DOHH2 (cell line): Measurements from ENCODE around the gene MTR.

ENCODE experiments used
- H3F3A ChIP-seq: fragments of 200-600 bp; sonication (generic), shearing (Covaris generic); 2 replicates; pipeline ENCODE4 v1.6.0; 2016; ENCODE audit warnings: antibody characterized with exemption, mild to moderate bottlenecking; ENCODE audit not compliant: control insufficient read depth, insufficient read depth
- H3K27ac ChIP-seq: fragments of 200-600 bp; sonication (generic); 2 replicates; pipeline ENCODE4 v1.5.1; 2014; ENCODE audit warnings: low read depth, mild to moderate bottlenecking, low read length, moderate library complexity
- H3K27me3 ChIP-seq: fragments of 200-600 bp; sonication (generic); 2 replicates; pipeline ENCODE4 v1.6.1; 2014; ENCODE audit warnings: mild to moderate bottlenecking, low read length, mixed read lengths; ENCODE audit not compliant: control insufficient read depth
- H3K36me3 ChIP-seq: fragments of 200-600 bp; sonication (generic); 2 replicates; pipeline ENCODE4 v1.6.1; 2014; ENCODE audit warnings: mild to moderate bottlenecking, low read length, moderate library complexity, mixed read lengths; ENCODE audit not compliant: control insufficient read depth
- H3K4me1 ChIP-seq: fragments of 200-600 bp; sonication (generic); 2 replicates; pipeline ENCODE4 v1.6.1; 2014; ENCODE audit warnings: mild to moderate bottlenecking, low read length, mixed read lengths; ENCODE audit not compliant: control insufficient read depth
- H3K4me2 ChIP-seq: fragments of 200-600 bp; sonication (generic); 2 replicates; pipeline ENCODE4 v1.6.0; 2014; ENCODE audit warnings: mild to moderate bottlenecking, low read length, moderate library complexity
- H3K4me3 ChIP-seq: fragments of 200-600 bp; sonication (generic); 2 replicates; pipeline ENCODE4 v1.5.1; 2014; ENCODE audit warnings: mild to moderate bottlenecking, low read length, mixed read lengths
- H3K79me2 ChIP-seq: fragments of 200-600 bp; sonication (generic); 2 replicates; pipeline ENCODE4 v1.6.1; 2014; ENCODE audit warnings: mild to moderate bottlenecking, low read length, mixed read lengths; ENCODE audit not compliant: control insufficient read depth
- H3K9me2 ChIP-seq: fragments of 200-600 bp; sonication (generic); replicated peaks from 2 replicates; pipeline ENCODE4 v1.6.1; 2014; ENCODE audit warnings: mild to moderate bottlenecking, low read length, mixed read lengths; ENCODE audit not compliant: control insufficient read depth
- H3K9me3 ChIP-seq: fragments of 200-600 bp; sonication (generic); 2 replicates; pipeline ENCODE4 v1.6.1; 2014; ENCODE audit warnings: antibody characterized with exemption, low read length, mixed read lengths; ENCODE audit not compliant: control insufficient read depth, insufficient read depth
- H4K20me1 ChIP-seq: fragments of 200-600 bp; sonication (generic); 2 replicates; pipeline ENCODE4 v1.6.0; 2014; ENCODE audit warnings: low read depth, mild to moderate bottlenecking, antibody characterized with exemption, low read length, moderate library complexity; ENCODE audit not compliant: control insufficient read depth, insufficient read depth
- EZH2phosphoT487 ChIP-seq: fragments of 200-600 bp; sonication (generic); IDR thresholded peaks from 2 replicates; pipeline ENCODE4 v1.6.1; 2017; ENCODE audit warnings: borderline replicate concordance, mild to moderate bottlenecking, antibody characterized with exemption, low read length, moderate library complexity, mixed read lengths
- TF ChIP-seq, protein P1 (sequence below): fragments of 200-600 bp; sonication (generic); IDR thresholded peaks from one replicate; pipeline ENCODE4 v1.5.1; 2014; ENCODE audit warnings: antibody characterized with exemption, mild to moderate bottlenecking, low read depth, low read length; ENCODE audit not compliant: poor library complexity, severe bottlenecking

The MTR gene

DNA sequence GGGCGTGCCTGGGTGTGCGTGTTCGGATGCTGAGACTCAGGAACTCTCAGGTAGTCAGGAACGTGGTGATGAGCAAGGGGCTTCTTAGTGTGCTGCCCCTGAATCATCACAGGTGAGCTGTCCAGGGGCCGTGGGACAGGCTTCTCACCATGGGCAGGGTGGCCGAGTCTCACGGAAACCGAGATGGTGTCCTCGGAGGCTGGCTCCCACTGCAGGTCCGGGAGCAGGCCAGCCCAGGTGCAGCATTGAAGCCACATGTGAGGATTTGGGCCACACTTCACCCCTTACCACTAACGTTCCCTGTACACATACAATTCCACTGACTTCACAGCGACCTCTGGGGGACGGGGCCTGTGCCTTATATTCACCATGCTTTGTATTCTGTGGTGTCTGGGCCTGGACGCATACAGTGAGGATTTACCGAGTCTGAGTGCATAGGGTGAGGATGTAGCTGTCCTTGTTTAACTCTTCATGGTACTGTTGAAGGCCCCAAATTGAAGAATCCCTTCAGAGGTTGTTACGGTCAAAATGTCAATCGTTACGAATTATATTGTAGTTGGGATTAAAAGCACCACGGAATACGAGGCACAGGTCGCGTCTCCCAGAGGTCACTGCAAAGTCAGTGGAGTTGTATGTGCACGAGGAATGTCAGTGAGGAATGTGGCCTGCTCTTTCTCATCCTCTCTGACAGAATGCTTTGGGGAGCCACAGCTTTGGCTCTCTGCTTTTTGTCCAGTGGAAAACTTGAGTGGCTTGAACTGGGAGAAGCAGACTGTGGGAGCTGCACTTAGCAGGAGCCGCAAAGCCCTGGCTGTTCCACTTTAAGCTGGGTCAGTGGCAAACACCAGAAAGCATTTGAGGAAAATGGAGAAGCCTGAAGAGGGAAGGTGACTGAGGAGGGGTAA lies 95.3 kb downstream of the MTR start:
- Histone ChIP-seq H3K9me2 (no peaks in the 10 kb centered on the region), H3K27me3 (no peaks in the 10 kb centered on the region), H3F3A (no peaks in the 10 kb centered on the region), H3K9me3 (no peaks in the 10 kb centered on the region), H3K4me1 (no peaks in the 10 kb centered on the region), H3K27ac (no peak overlapping the region), H3K79me2 (no peaks in the 10 kb centered on the region), H3K4me3 (no peak overlapping the region), H3K36me3 (peaks cover 78% of the 10 kb centered on the region), H3K4me2 (no peak overlapping the region), H4K20me1 (no peaks in the 10 kb centered on the region)
- TF ChIP-seq, protein P1, sequence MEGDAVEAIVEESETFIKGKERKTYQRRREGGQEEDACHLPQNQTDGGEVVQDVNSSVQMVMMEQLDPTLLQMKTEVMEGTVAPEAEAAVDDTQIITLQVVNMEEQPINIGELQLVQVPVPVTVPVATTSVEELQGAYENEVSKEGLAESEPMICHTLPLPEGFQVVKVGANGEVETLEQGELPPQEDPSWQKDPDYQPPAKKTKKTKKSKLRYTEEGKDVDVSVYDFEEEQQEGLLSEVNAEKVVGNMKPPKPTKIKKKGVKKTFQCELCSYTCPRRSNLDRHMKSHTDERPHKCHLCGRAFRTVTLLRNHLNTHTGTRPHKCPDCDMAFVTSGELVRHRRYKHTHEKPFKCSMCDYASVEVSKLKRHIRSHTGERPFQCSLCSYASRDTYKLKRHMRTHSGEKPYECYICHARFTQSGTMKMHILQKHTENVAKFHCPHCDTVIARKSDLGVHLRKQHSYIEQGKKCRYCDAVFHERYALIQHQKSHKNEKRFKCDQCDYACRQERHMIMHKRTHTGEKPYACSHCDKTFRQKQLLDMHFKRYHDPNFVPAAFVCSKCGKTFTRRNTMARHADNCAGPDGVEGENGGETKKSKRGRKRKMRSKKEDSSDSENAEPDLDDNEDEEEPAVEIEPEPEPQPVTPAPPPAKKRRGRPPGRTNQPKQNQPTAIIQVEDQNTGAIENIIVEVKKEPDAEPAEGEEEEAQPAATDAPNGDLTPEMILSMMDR: no peak
- no peak for TF ChIP-seq EZH2phosphoT487

DNA sequence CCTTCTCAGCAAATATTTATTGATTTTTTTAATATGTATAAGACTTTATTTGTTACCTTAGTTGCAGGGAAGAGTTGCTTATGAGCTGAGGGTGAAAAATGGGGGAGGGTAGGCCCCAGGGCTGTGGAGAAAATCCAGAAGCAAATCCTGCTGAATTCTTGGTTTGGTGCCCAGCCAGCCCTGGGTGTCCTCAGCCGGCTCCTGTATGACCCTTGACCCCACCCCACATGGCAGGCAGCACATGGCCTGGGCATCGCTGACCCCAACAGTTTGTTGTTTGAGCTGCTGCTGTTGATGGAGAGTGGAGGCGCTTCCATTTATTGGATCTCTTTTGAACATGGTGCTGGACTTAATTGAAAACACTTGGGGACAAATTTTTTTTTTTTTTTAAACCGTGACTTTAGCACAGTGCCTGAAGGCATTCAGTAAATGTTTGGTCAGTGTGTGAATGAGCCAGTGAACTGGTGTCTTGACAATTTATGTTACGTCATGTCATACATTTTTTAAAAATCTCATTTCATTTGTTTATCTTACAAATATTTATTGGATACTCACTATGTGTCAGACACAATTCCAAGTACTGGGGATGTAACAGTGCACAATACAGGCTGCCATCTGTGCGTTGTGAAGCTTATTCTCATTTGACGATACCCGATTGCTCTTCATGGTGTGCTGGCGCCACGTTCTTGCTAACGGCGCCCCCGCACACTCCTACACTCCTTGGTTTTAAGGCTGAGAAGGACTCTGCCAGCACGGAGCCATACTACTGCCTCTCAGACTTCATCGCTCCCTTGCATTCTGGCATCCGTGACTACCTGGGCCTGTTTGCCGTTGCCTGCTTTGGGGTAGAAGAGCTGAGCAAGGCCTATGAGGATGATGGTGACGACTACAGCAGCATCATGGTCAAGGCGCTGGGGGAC lies 98.8 kb downstream of the MTR start:
- no peaks in the 10 kb centered on the region for H3K79me2 ChIP-seq
- H3K9me2 ChIP-seq: no peaks in the 10 kb centered on the region
- no peaks in the 10 kb centered on the region for H3K4me1 ChIP-seq
- no peak for TF ChIP-seq EZH2phosphoT487
- TF ChIP-seq, protein P1: no peak
- H3K4me2 ChIP-seq: no peak overlapping the region
- H4K20me1 ChIP-seq: no peaks in the 10 kb centered on the region
- peaks cover 86% of the 10 kb centered on the region for H3K36me3 ChIP-seq
- no peak overlapping the region for H3K27ac ChIP-seq
- no peaks in the 10 kb centered on the region for H3K9me3 ChIP-seq
- H3K27me3 ChIP-seq: no peaks in the 10 kb centered on the region
- no peak overlapping the region for H3K4me3 ChIP-seq
- H3F3A ChIP-seq: no peaks in the 10 kb centered on the region

DNA sequence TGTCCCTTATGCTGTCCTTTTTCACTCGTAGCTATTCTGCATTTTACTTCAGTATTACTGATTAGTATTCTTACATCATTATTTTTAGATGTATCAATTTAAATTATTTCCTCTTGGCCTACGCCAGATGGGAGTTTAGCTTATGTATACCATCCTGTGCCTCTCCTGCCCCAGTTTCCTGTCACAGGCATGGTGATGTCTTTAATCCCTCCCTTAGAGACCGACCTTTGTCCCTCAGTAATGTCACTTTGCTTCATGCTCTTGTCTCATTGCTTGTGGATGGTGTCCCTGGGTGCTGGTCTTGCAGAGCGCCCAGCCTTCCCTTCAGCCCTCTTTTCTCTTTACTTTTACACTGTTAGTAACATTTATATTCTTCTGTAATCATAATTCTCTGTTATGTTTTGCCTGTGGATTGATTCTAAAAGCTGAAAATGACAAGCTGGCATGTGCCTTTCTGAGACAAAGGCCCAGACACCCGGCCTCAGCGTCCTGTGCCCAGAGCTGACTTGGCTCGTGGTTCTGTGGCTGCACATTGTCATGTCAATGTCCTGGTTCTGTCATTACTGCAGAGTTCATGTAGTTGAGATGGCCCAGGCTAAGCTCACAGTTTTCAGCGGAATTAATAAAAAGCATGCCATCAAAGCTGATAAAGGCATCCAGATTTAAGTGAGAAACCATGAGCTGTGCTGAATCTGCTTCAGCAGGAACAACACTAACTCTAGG lies 100.7 kb downstream of the MTR start:
- TF ChIP-seq, protein P1: no peak
- TF ChIP-seq EZH2phosphoT487: no peak
- Histone ChIP-seq H3K36me3 (peaks cover 85% of the 10 kb centered on the region), H3K9me3 (no peaks in the 10 kb centered on the region)

More for the DNA sequence above, 100.7 kb downstream of the MTR start:
- no peaks in the 10 kb centered on the region for H4K20me1 ChIP-seq
- H3K79me2 ChIP-seq: no peaks in the 10 kb centered on the region
- H3K4me3 ChIP-seq: no peak overlapping the region
- H3K27ac ChIP-seq: no peak overlapping the region
- no peaks in the 10 kb centered on the region for H3K9me2 ChIP-seq
- no peaks in the 10 kb centered on the region for H3K27me3 ChIP-seq
- no peaks in the 10 kb centered on the region for H3K4me1 ChIP-seq
- H3F3A ChIP-seq: no peaks in the 10 kb centered on the region
- H3K4me2 ChIP-seq: no peak overlapping the region
